Measurements from ENCODE around the gene NARS2. TPM values are rescaled to one million over a fixed set of nuclear protein-coding genes. Genes with fewer than 3 reads are reported as not detected.

Gene NARS2
- total and polyA plus RNA-seq, 2 donors (not counting 1 experiment from before 2014, with no cell fraction given), result 9.7 to 14.6 TPM

DNA sequence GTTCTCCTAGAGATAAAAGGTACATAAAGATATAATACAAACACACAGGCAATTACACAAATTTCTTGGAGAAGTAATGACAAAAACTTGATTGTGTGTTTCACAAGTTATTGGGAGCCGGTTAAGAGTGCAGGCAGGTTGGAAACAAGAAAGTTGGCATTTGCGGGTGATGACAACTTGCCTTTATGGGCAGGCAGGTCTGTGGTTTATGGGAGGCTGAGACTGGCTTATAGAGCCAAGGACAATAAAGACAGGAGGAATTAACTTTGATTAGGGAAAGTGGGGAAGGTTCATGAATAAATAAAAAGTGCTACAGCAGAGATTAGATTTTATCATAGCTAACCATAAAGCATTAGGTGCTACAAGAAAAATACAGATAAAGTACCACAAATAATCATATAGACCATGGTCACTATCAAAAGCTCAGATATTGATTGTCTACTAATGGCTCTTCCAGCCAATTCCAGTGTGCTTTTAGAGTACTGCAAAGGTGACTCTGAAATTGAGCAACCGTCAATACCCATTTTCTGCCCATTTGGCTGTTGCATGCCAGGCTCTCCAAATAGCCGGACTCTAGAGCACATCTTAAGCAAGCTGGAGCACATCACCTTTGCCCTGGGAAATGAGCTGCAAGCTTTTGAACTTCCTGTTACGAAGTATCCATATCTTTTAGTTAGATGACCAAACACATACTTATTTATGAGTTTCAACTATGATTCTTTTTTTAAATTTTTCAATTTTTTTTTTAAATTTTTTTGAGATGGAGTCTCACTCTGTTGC, 123.1 kb downstream of the NARS2 start:
- ATAC-seq (ENCODE audit: low read depth) (no peak), DNase-seq (no peak)
- ChIA-PET CTCF (interaction anchor here (0.9 to 1.3 kb wide), 3 partner anchors 16 to 85 kb away, joined by 3 to 5 read pairs (median 3); no protein-coding TSS in a partner anchor), POLR2A (no interaction called here)
- Histone ChIP-seq H3K36me3 (replicated peaks in 1 of 2; ENCODE audit: control extremely low read depth in 1 of 2, control insufficient read depth in 1 of 2, extremely low read depth in 1 of 2, insufficient read depth in 2 of 2, low read length in 1 of 2) (no peaks in the 10 kb centered on the region), H3K4me2 (replicated peaks; ENCODE audit: low read depth, low read length, poor library complexity, severe bottlenecking) (peak overlapping the region; percentile 47), H3K9me3 (ENCODE audit: control extremely low read depth in 1 of 3, control insufficient read depth in 2 of 3, insufficient read depth in 1 of 3, low read length in 2 of 3) (no peaks in the 10 kb centered on the region), H3K9ac (ENCODE audit: low read length) (no peak overlapping the region), H3K27ac (ENCODE audit: low read length in 2 of 2) (no peak overlapping the region), H3K79me2 (ENCODE audit: control insufficient read depth, insufficient read depth, low read length) (no peaks in the 10 kb centered on the region), H3K27me3 (replicated peaks in 1 of 4; ENCODE audit: control extremely low read depth in 1 of 4, control insufficient read depth in 3 of 4, insufficient read depth in 4 of 4, low read length in 3 of 4) (no peaks in the 10 kb centered on the region), H2AFZ (ENCODE audit: insufficient read depth, low read depth, low read length, poor library complexity, severe bottlenecking) (no peak overlapping the region), H4K20me1 (ENCODE audit: control insufficient read depth, insufficient read depth, low read length, poor library complexity, severe bottlenecking) (no peaks in the 10 kb centered on the region), H3K4me3 (ENCODE audit: control extremely low read depth in 1 of 5, extremely low read depth in 1 of 5, insufficient read depth in 1 of 5, low read depth in 2 of 5, low read length in 4 of 5) (no peak overlapping the region), H3K4me1 (ENCODE audit: control insufficient read depth in 2 of 2, insufficient read depth in 2 of 2, low read length in 2 of 2) (peaks cover 22 to 28% of the 10 kb centered on the region in 2 donors)
- no peaks in the 10 kb centered on the region for H3K9me3 Mint-ChIP-seq (ENCODE audit: insufficient read depth)
- H3K4me3 Mint-ChIP-seq, result no peak overlapping the region
- peak overlapping the region; percentile 46 for H3K27ac Mint-ChIP-seq
- intact Hi-C loops (cut with micrococcal nuclease), result no loop called here
- WGBS (ENCODE audit: insufficient coverage), result 94% methylated on average over 4 of the region's 5 CpGs
- no peaks in the 10 kb centered on the region for H3K27me3 Mint-ChIP-seq
- peaks cover 37% of the 10 kb centered on the region for H3K4me1 Mint-ChIP-seq
- TF ChIP-seq CTCF (IDR thresholded peaks at IDR 0.05), result no peak

- Mint-ChIP-seq H3K27me3 (no peaks in the 10 kb centered on the region), H3K27ac (peak overlapping the region; percentile 46), H3K4me1 (peaks cover 37% of the 10 kb centered on the region), H3K9me3 (ENCODE audit: insufficient read depth) (no peaks in the 10 kb centered on the region), H3K4me3 (no peak overlapping the region)
- H2AFZ ChIP-seq (ENCODE audit: insufficient read depth, low read depth, low read length, poor library complexity, severe bottlenecking), result peak overlapping the region; percentile 53
- H3K4me1 ChIP-seq (ENCODE audit: control insufficient read depth in 2 of 2, insufficient read depth in 2 of 2, low read length in 2 of 2), result peaks cover 22 to 28% of the 10 kb centered on the region in 2 donors
- peak overlapping the region in 1 of 2 donors; percentile 61 for H3K27ac ChIP-seq (ENCODE audit: low read length in 2 of 2)
- DNase-seq (peak; percentile 23), ATAC-seq (ENCODE audit: low read depth) (peak; percentile 31)
- no peaks in the 10 kb centered on the region for H3K36me3 ChIP-seq (replicated peaks in 1 of 2; ENCODE audit: control extremely low read depth in 1 of 2, control insufficient read depth in 1 of 2, extremely low read depth in 1 of 2, insufficient read depth in 2 of 2, low read length in 1 of 2)
- no peaks in the 10 kb centered on the region for H3K79me2 ChIP-seq (ENCODE audit: control insufficient read depth, insufficient read depth, low read length)
- peak overlapping the region; percentile 47 for H3K4me2 ChIP-seq (replicated peaks; ENCODE audit: low read depth, low read length, poor library complexity, severe bottlenecking)
- CTCF ChIA-PET, result interaction anchor here (0.9 to 1.3 kb wide), 2 partner anchors 15 to 86 kb away, joined by 3 to 5 read pairs; no protein-coding TSS in a partner anchor
- no peaks in the 10 kb centered on the region for H3K27me3 ChIP-seq (replicated peaks in 1 of 4; ENCODE audit: control extremely low read depth in 1 of 4, control insufficient read depth in 3 of 4, insufficient read depth in 4 of 4, low read length in 3 of 4)
- H3K4me3 ChIP-seq (ENCODE audit: control extremely low read depth in 1 of 5, extremely low read depth in 1 of 5, insufficient read depth in 1 of 5, low read depth in 2 of 5, low read length in 4 of 5), result no peak overlapping the region
- H4K20me1 ChIP-seq (ENCODE audit: control insufficient read depth, insufficient read depth, low read length, poor library complexity, severe bottlenecking), result no peaks in the 10 kb centered on the region
- WGBS (ENCODE audit: insufficient coverage), result no CpG with 5 or more reads among the region's 2 CpGs
- POLR2A ChIA-PET, result no interaction called here
- TF ChIP-seq CTCF (IDR thresholded peaks at IDR 0.05), result no peak
- no peak for TF ChIP-seq EZH2 (IDR thresholded peaks at IDR 0.05; ENCODE audit: borderline replicate concordance, insufficient read depth, low read depth, low read length, poor library complexity, severe bottlenecking)
- no peaks in the 10 kb centered on the region for H3K9me3 ChIP-seq (ENCODE audit: control extremely low read depth in 1 of 3, control insufficient read depth in 2 of 3, insufficient read depth in 1 of 3, low read length in 2 of 3)
- intact Hi-C loops (cut with micrococcal nuclease), result no loop called here
- H3K9ac ChIP-seq (ENCODE audit: low read length), result no peak overlapping the region
These were observed 123.8 kb downstream of the NARS2 start for GRCh38 chr11:78450866-78451265.

All from B cell (primary cell).